ENCODE measurements around the gene OSER1. TPM values are rescaled to one million over a fixed set of nuclear protein-coding genes. Genes with fewer than 3 reads are reported as not detected.

The OSER1 gene
- total and polyA plus RNA-seq, 4 donors = 22.6 to 32.9 (median 27.7) TPM

- DNase-seq (no peak), ATAC-seq (ENCODE audit: insufficient read depth, low FRiP score) (no peak)
- Histone ChIP-seq H3K27ac (ENCODE audit: low read depth in 1 of 2, low read length in 1 of 2) (no peak overlapping the region), H3K9me3 (ENCODE audit: control insufficient read depth in 4 of 4, insufficient read depth in 3 of 4, low read length in 3 of 4) (no peaks in the 10 kb centered on the region), H3K4me1 (ENCODE audit: control insufficient read depth in 5 of 5, insufficient read depth in 5 of 5, low read length in 5 of 5) (peaks cover 0 to 10% (median 5%) of the 10 kb centered on the region in 5 donors), H3K9ac (ENCODE audit: insufficient read depth in 1 of 2, low read length in 2 of 2) (no peak overlapping the region), H3K27me3 (ENCODE audit: control insufficient read depth in 3 of 3, insufficient read depth in 3 of 3, low read length in 2 of 3) (no peaks in the 10 kb centered on the region), H3K36me3 (ENCODE audit: control insufficient read depth in 4 of 4, insufficient read depth in 4 of 4, low read length in 4 of 4) (peaks cover 25 to 48% (median 39%) of the 10 kb centered on the region in 4 donors), H3K4me3 (no peak overlapping the region)
- TF ChIP-seq, protein P1, sequence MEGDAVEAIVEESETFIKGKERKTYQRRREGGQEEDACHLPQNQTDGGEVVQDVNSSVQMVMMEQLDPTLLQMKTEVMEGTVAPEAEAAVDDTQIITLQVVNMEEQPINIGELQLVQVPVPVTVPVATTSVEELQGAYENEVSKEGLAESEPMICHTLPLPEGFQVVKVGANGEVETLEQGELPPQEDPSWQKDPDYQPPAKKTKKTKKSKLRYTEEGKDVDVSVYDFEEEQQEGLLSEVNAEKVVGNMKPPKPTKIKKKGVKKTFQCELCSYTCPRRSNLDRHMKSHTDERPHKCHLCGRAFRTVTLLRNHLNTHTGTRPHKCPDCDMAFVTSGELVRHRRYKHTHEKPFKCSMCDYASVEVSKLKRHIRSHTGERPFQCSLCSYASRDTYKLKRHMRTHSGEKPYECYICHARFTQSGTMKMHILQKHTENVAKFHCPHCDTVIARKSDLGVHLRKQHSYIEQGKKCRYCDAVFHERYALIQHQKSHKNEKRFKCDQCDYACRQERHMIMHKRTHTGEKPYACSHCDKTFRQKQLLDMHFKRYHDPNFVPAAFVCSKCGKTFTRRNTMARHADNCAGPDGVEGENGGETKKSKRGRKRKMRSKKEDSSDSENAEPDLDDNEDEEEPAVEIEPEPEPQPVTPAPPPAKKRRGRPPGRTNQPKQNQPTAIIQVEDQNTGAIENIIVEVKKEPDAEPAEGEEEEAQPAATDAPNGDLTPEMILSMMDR (IDR thresholded peaks at IDR 0.05; ENCODE audit: control extremely low read depth, extremely low read depth) = no peak
- WGBS, 2 donors = 50 to 58% methylated on average over 2 of the region's 2 CpGs
These were observed 9.6 kb downstream of the OSER1 start for GRCh38 chr20:44200983-44201382.

- H3K27ac ChIP-seq (ENCODE audit: low read depth in 1 of 2, low read length in 1 of 2) = no peak overlapping the region
- peaks cover 0 to 10% (median 5%) of the 10 kb centered on the region in 5 donors for H3K4me1 ChIP-seq (ENCODE audit: control insufficient read depth in 5 of 5, insufficient read depth in 5 of 5, low read length in 5 of 5)
- DNase-seq (no peak), ATAC-seq (ENCODE audit: insufficient read depth, low FRiP score) (no peak)
- H3K4me3 ChIP-seq = no peak overlapping the region
- H3K36me3 ChIP-seq (ENCODE audit: control insufficient read depth in 4 of 4, insufficient read depth in 4 of 4, low read length in 4 of 4) = peaks cover 25 to 48% (median 40%) of the 10 kb centered on the region in 4 donors
- no peaks in the 10 kb centered on the region for H3K27me3 ChIP-seq (ENCODE audit: control insufficient read depth in 3 of 3, insufficient read depth in 3 of 3, low read length in 2 of 3)
- H3K9me3 ChIP-seq (ENCODE audit: control insufficient read depth in 4 of 4, insufficient read depth in 3 of 4, low read length in 3 of 4) = no peaks in the 10 kb centered on the region
- H3K9ac ChIP-seq (ENCODE audit: insufficient read depth in 1 of 2, low read length in 2 of 2) = no peak overlapping the region
- TF ChIP-seq, protein P1 (IDR thresholded peaks at IDR 0.05; ENCODE audit: control extremely low read depth, extremely low read depth) = no peak
- WGBS, 2 donors = 81 to 93% methylated on average over 4 of the region's 4 CpGs
These were observed 10.2 kb downstream of the OSER1 start for GRCh38 chr20:44200371-44200770.

DNA sequence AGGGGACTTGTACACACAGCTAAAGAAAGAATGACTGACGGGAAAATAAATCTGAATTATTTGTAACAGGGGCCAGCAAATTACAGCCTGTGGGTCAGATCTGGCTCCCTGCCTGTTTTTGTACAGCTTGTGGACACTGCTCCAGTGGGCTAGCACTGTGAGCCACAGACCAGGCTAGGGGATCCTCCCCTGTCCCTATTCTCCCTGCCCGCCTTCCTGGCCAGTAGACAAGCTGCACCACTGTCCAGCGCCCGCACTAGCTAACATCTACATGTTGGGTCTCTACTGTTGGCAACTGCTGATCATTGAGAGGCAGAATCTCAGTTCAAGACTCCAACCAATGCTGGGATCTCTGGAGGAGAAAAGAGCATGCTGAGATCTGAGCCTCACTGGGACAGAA, 10.7 kb downstream of the OSER1 start:
- peaks cover 25 to 48% (median 38%) of the 10 kb centered on the region in 4 donors for H3K36me3 ChIP-seq (ENCODE audit: control insufficient read depth in 4 of 4, insufficient read depth in 4 of 4, low read length in 4 of 4)
- no peak overlapping the region for H3K4me3 ChIP-seq
- H3K4me1 ChIP-seq (ENCODE audit: control insufficient read depth in 5 of 5, insufficient read depth in 5 of 5, low read length in 5 of 5) = peaks cover 0 to 9% (median 5%) of the 10 kb centered on the region in 5 donors
- WGBS, 2 donors = 96 to 97% methylated on average over 4 of the region's 4 CpGs
- no peaks in the 10 kb centered on the region for H3K9me3 ChIP-seq (ENCODE audit: control insufficient read depth in 4 of 4, insufficient read depth in 3 of 4, low read length in 3 of 4)
- ATAC-seq (ENCODE audit: insufficient read depth, low FRiP score) (no peak), DNase-seq (no peak)
- no peak overlapping the region for H3K9ac ChIP-seq (ENCODE audit: insufficient read depth in 1 of 2, low read length in 2 of 2)
- no peaks in the 10 kb centered on the region for H3K27me3 ChIP-seq (ENCODE audit: control insufficient read depth in 3 of 3, insufficient read depth in 3 of 3, low read length in 2 of 3)
- H3K27ac ChIP-seq (ENCODE audit: low read depth in 1 of 2, low read length in 1 of 2) = no peak overlapping the region
- TF ChIP-seq, protein P1 (IDR thresholded peaks at IDR 0.05; ENCODE audit: control extremely low read depth, extremely low read depth) = no peak

DNA sequence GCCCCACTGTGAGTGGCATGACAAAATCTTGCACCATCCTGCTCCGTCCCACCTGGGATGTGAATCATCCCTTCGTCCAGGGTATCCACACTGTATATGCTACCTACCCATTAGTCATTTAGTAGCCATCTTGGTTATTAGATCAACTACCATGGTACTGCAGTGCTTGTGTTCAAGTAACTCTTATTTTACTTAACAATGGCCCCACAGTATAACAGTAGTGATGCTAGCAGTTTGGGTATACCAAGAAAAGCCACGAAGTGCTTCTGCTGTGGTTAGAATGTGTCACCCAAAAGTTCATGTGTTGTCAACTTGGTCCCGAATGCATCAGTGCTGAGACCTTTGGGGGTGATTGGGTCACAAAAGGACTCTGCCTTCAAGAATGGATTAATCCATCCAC, 11.7 kb downstream of the OSER1 start:
- 88% methylated on average over 4 of the region's 4 CpGs for WGBS, 2 donors
- ATAC-seq (ENCODE audit: insufficient read depth, low FRiP score) (no peak), DNase-seq (no peak)
- H3K4me1 ChIP-seq (ENCODE audit: control insufficient read depth in 5 of 5, insufficient read depth in 5 of 5, low read length in 5 of 5) = peaks cover 0 to 6% (median 2%) of the 10 kb centered on the region in 5 donors
- no peaks in the 10 kb centered on the region for H3K27me3 ChIP-seq (ENCODE audit: control insufficient read depth in 3 of 3, insufficient read depth in 3 of 3, low read length in 2 of 3)
- TF ChIP-seq, protein P1 (IDR thresholded peaks at IDR 0.05; ENCODE audit: control extremely low read depth, extremely low read depth) = no peak
- H3K4me3 ChIP-seq = no peak overlapping the region
- H3K9me3 ChIP-seq (ENCODE audit: control insufficient read depth in 4 of 4, insufficient read depth in 3 of 4, low read length in 3 of 4) = no peaks in the 10 kb centered on the region
- no peak overlapping the region for H3K9ac ChIP-seq (ENCODE audit: insufficient read depth in 1 of 2, low read length in 2 of 2)
- H3K27ac ChIP-seq (ENCODE audit: low read depth in 1 of 2, low read length in 1 of 2) = no peak overlapping the region
- peaks cover 25 to 48% (median 37%) of the 10 kb centered on the region in 4 donors for H3K36me3 ChIP-seq (ENCODE audit: control insufficient read depth in 4 of 4, insufficient read depth in 4 of 4, low read length in 4 of 4)

Measured in lung (tissue), 12 donors.